Natural killer cell treated with Interleukin-12 subunit alpha and Interleukin-12 subunit beta and Interleukin-15 and Interleukin-18, amount 100 ng/mL, for 72 hours (primary cell): ENCODE results near the gene ADCK2. TPM values are rescaled to one million over a fixed set of nuclear protein-coding genes. Genes with fewer than 3 reads are reported as not detected.
"Not testable (repeated sequence)": the region's sequence is repeated elsewhere in the genome, so short reads cannot be mapped to it uniquely, and the experiment has no call there.

Experiments
- ATAC-seq, 2 donors: fragments of 150-1000 bp; cut with Tn5 transposase in 1 of 2; sonication (Bioruptor Pico), chemical (Tn5 transposase) in 1 of 2; 2 replicates each; pipeline ENCODE4 v1.10.0; 2021
- DNase-seq: peaks from one replicate; pipeline ENCODE4 v3.0.0; 2022; ENCODE audit warnings: low spot score
- H3K27ac Mint-ChIP-seq, 2 donors: 1 replicate in 1 of 2; 2 replicates in 1 of 2; pipeline ENCODE4 v1.8.0; 2022; ENCODE audit warnings: mixed read lengths in 2 of 2, mild to moderate bottlenecking in 1 of 2, moderate library complexity in 1 of 2
- H3K27me3 Mint-ChIP-seq, 2 donors: 1 replicate in 1 of 2; 2 replicates in 1 of 2; pipeline ENCODE4 v1.8.0; 2022; ENCODE audit warnings: mixed read lengths in 2 of 2
- H3K36me3 Mint-ChIP-seq: one replicate; pipeline ENCODE4 v1.8.0; 2022; ENCODE audit warnings: mixed read lengths
- H3K4me1 Mint-ChIP-seq, 2 donors: 1 replicate in 1 of 2; 2 replicates in 1 of 2; pipeline ENCODE4 v1.8.0; 2022; ENCODE audit warnings: low read depth in 2 of 2, mixed read lengths in 2 of 2, mild to moderate bottlenecking in 1 of 2
- H3K4me3 Mint-ChIP-seq: one replicate; pipeline ENCODE4 v1.8.0; 2022; ENCODE audit warnings: mixed read lengths
- H3K9me3 Mint-ChIP-seq: 2 replicates; pipeline ENCODE4 v1.8.0; 2022; ENCODE audit warnings: mixed read lengths
- total RNA-seq, 2 donors: library from RNA; stranded (reverse); gene quantifications; one replicate each; pipeline ENCODE4 v1.2.3, GENCODE V29; 2022

ADCK2 gene
- total RNA-seq, 2 donors from 2014 or later = 8.2 to 12.2 TPM

- no peak overlapping the region for H3K27ac Mint-ChIP-seq
- DNase-seq = no peak
- no peak overlapping the region for H3K4me3 Mint-ChIP-seq
- ATAC-seq = no peak
- peaks cover 6% of the 10 kb centered on the region for H3K36me3 Mint-ChIP-seq
- H3K27me3 Mint-ChIP-seq = no peaks in the 10 kb centered on the region
- no peaks in the 10 kb centered on the region for H3K9me3 Mint-ChIP-seq
- H3K4me1 Mint-ChIP-seq = no peaks in the 10 kb centered on the region
Measured at GRCh38 chr7:140732416-140732815, 59.7 kb downstream of the ADCK2 start.

- Mint-ChIP-seq H3K4me1 (no peaks in the 10 kb centered on the region), H3K27ac (no peak overlapping the region), H3K4me3 (no peak overlapping the region), H3K36me3 (peaks cover 6% of the 10 kb centered on the region), H3K27me3 (no peaks in the 10 kb centered on the region), H3K9me3 (no peaks in the 10 kb centered on the region)
- ATAC-seq = no peak
- DNase-seq = no peak
Measured at GRCh38 chr7:140734096-140734495, 61.4 kb downstream of the ADCK2 start.

- H3K27ac Mint-ChIP-seq = no peak overlapping the region
- no peak for DNase-seq
- peaks cover 0 to 3% of the 10 kb centered on the region in 2 donors for H3K4me1 Mint-ChIP-seq
- no peak for ATAC-seq
- H3K36me3 Mint-ChIP-seq = peaks cover 9% of the 10 kb centered on the region
- H3K9me3 Mint-ChIP-seq = no peaks in the 10 kb centered on the region
- no peak overlapping the region for H3K4me3 Mint-ChIP-seq
- no peaks in the 10 kb centered on the region for H3K27me3 Mint-ChIP-seq
Measured at GRCh38 chr7:140734729-140735128, 62.0 kb downstream of the ADCK2 start.

- DNase-seq (no peak), ATAC-seq (no peak)
- Mint-ChIP-seq H3K4me1 (peaks cover 4 to 11% of the 10 kb centered on the region in 2 donors), H3K9me3 (no peaks in the 10 kb centered on the region), H3K4me3 (no peak overlapping the region), H3K36me3 (peaks cover 8% of the 10 kb centered on the region), H3K27ac (no peak overlapping the region), H3K27me3 (no peaks in the 10 kb centered on the region)
Measured at GRCh38 chr7:140738280-140738679, 65.5 kb downstream of the ADCK2 start.

- not testable (repeated sequence) for H3K27me3 Mint-ChIP-seq, H3K9me3 Mint-ChIP-seq, H3K27ac Mint-ChIP-seq, ATAC-seq, H3K4me3 Mint-ChIP-seq, DNase-seq
- Mint-ChIP-seq H3K4me1 (peaks cover 4 to 11% of the 10 kb centered on the region in 2 donors), H3K36me3 (peaks cover 12% of the 10 kb centered on the region)
Measured at GRCh38 chr7:140743255-140743654, 70.5 kb downstream of the ADCK2 start.

- ATAC-seq (no peak), DNase-seq (no peak)
- H3K4me3 Mint-ChIP-seq = no peak overlapping the region
- H3K27ac Mint-ChIP-seq = no peak overlapping the region
- peaks cover 12% of the 10 kb centered on the region for H3K36me3 Mint-ChIP-seq
- no peaks in the 10 kb centered on the region for H3K9me3 Mint-ChIP-seq
- H3K4me1 Mint-ChIP-seq = peaks cover 4 to 11% of the 10 kb centered on the region in 2 donors
- no peaks in the 10 kb centered on the region for H3K27me3 Mint-ChIP-seq
Measured at GRCh38 chr7:140744005-140744404, 71.3 kb downstream of the ADCK2 start.

Other genes starting within 250 kb of the ADCK2 start
- 10 to 100 TPM; 46.5 to 97.9 TPM for gene MKRN1, start 193.4 kb upstream of the ADCK2 start, total RNA-seq
- gene DENND2A, start 32.1 kb upstream of the ADCK2 start, total RNA-seq = not detected
- 100 to 1,000 TPM; 169 to 222 TPM for gene NDUFB2, start 23.8 kb downstream of the ADCK2 start, total RNA-seq